H1 (cell line): ENCODE results near the gene C2CD4D. TPM values are rescaled to one million over a fixed set of nuclear protein-coding genes. Genes with fewer than 3 reads are reported as not detected.

Experiments used
- CTCF ChIA-PET: fragments of 300-600 bp; sonication (Branson Sonifier 250); formaldehyde crosslinking; loops from one replicate; lab custom pipeline; 2021; ENCODE audit not compliant: partially characterized antibody; lab: Charles Lee
- POLR2A ChIA-PET: fragments of 300-600 bp; sonication (Branson Sonifier 250); formaldehyde crosslinking; loops from one replicate; lab custom pipeline; 2021; ENCODE audit warnings: inconsistent platforms; ENCODE audit not compliant: partially characterized antibody; lab: Charles Lee
- DNase-seq, 2 experiments: peaks; one replicate each; pipeline versions ENCODE4 v3.0.0 to v3.0.0-alpha.2; 2010 to 2022; ENCODE audit warnings: low spot score in 2 of 2, low read depth in 1 of 2, mixed read lengths in 1 of 2
- FAIRE-seq: peaks from 2 replicates; lab custom pipeline; 2011; peaks lifted over from hg19 to GRCh38; lab: Jason Lieb, UNC
- H2AFZ ChIP-seq: 2 replicates; pipeline ENCODE4 v1.8.1; 2012; ENCODE audit warnings: low read length, inconsistent platforms
- H2AK5ac ChIP-seq: 2 replicates; pipeline ENCODE4 v1.6.1; 2013; ENCODE audit warnings: low read depth, low read length
- H2BK120ac ChIP-seq: replicated peaks from 2 replicates; pipeline ENCODE3; 2013; ENCODE audit warnings: low read depth, low read length, inconsistent platforms
- H2BK12ac ChIP-seq: 2 replicates; pipeline ENCODE4 v1.6.1; 2013; ENCODE audit warnings: low read depth, low read length
- H2BK15ac ChIP-seq: 2 replicates; pipeline ENCODE4 v1.6.1; 2013; ENCODE audit warnings: low read length
- H2BK20ac ChIP-seq: 2 replicates; pipeline ENCODE4 v1.6.1; 2013; ENCODE audit warnings: low read length
- H2BK5ac ChIP-seq: 2 replicates; pipeline ENCODE4 v1.6.1; 2013; ENCODE audit warnings: low read depth, low read length
- H3K14ac ChIP-seq: 2 replicates; pipeline ENCODE4 v1.6.1; 2013; ENCODE audit warnings: inconsistent platforms; ENCODE audit not compliant: insufficient read length
- H3K18ac ChIP-seq: 2 replicates; pipeline ENCODE4 v1.6.1; 2013; ENCODE audit warnings: low read length; ENCODE audit errors: extremely low read depth
- H3K23ac ChIP-seq: 2 replicates; pipeline ENCODE4 v1.6.1; 2013; ENCODE audit warnings: inconsistent platforms; ENCODE audit not compliant: insufficient read length
- H3K23me2 ChIP-seq: 2 replicates; pipeline ENCODE4 v1.6.1; 2013; ENCODE audit warnings: low read depth, low read length
- H3K27ac ChIP-seq: 2 replicates; pipeline ENCODE4 v1.6.1; 2011; ENCODE audit warnings: low read depth, low read length, inconsistent platforms
- H3K27me3 ChIP-seq, 4 experiments: replicated peaks in 1 of 4; 1 replicate in 1 of 4; 2 replicates in 3 of 4; pipeline versions ENCODE4 v1.6.1 to v1.8.1; 2011 to 2013; ENCODE audit warnings: low read length in 3 of 4, mild to moderate bottlenecking in 3 of 4, inconsistent platforms in 2 of 4, mixed read lengths in 2 of 4, moderate library complexity in 1 of 4; ENCODE audit not compliant: control insufficient read depth in 3 of 4, insufficient read depth in 3 of 4; ENCODE audit errors: extremely low read depth in 1 of 4
- H3K36me3 ChIP-seq, 4 experiments: 2 replicates each; pipeline versions ENCODE4 v1.6.1 to v1.8.1; 2011 to 2013; ENCODE audit warnings: mild to moderate bottlenecking in 4 of 4, low read length in 3 of 4, moderate library complexity in 2 of 4, control low read depth in 1 of 4, inconsistent platforms in 1 of 4; ENCODE audit not compliant: insufficient read depth in 4 of 4, control insufficient read depth in 2 of 4
- H3K4ac ChIP-seq: replicated peaks from 2 replicates; pipeline ENCODE3; 2013; ENCODE audit warnings: low read length, low read depth, mixed read lengths, inconsistent platforms; ENCODE audit not compliant: insufficient read length
- H3K4me1 ChIP-seq, 4 experiments: replicated peaks in 1 of 4; 1 replicate in 1 of 4; 2 replicates in 3 of 4; pipeline versions ENCODE4 v1.6.1 to v1.8.1; 2011 to 2013; ENCODE audit warnings: low read length in 3 of 4, inconsistent platforms in 2 of 4, mixed read lengths in 1 of 4; ENCODE audit not compliant: insufficient read depth in 4 of 4, control insufficient read depth in 3 of 4
- H3K4me2 ChIP-seq, 2 experiments: 2 replicates each; pipeline versions ENCODE4 v1.6.1 to v1.8.1; 2011 to 2013; ENCODE audit warnings: low read depth in 2 of 2, low read length in 2 of 2, control low read depth in 1 of 2, inconsistent platforms in 1 of 2, mild to moderate bottlenecking in 1 of 2; ENCODE audit not compliant: insufficient read depth in 1 of 2
- H3K4me3 ChIP-seq, 4 experiments: fragments of 200-600, 300-600 bp in 1 of 4; sonication (generic), shearing (Covaris generic), sonication (Bioruptor Twin) in 1 of 4; 2 replicates each; pipeline versions ENCODE4 v1.5.1 to v1.8.1; 2011 to 2016; ENCODE audit warnings: low read length in 4 of 4, low read depth in 3 of 4, control low read depth in 2 of 4, inconsistent platforms in 2 of 4, mild to moderate bottlenecking in 2 of 4, mixed read lengths in 1 of 4, moderate library complexity in 1 of 4; ENCODE audit not compliant: insufficient read depth in 2 of 4; ENCODE audit errors: extremely low read depth in 1 of 4
- H3K56ac ChIP-seq: replicated peaks from 2 replicates; pipeline ENCODE3; 2013; ENCODE audit warnings: low read depth, mild to moderate bottlenecking, mixed read lengths, low read length, inconsistent platforms; ENCODE audit not compliant: insufficient read length
- H3K79me1 ChIP-seq: 2 replicates; pipeline ENCODE4 v1.6.1; 2013; ENCODE audit warnings: low read depth, low read length, control low read depth
- H3K79me2 ChIP-seq, 2 experiments: 2 replicates each; pipeline versions ENCODE4 v1.6.1 to v1.8.1; 2012 to 2013; ENCODE audit warnings: low read length in 2 of 2, mild to moderate bottlenecking in 2 of 2, inconsistent platforms in 1 of 2; ENCODE audit not compliant: insufficient read depth in 2 of 2, control insufficient read depth in 1 of 2
- H3K9ac ChIP-seq, 4 experiments: replicated peaks in 1 of 4; 1 replicate in 1 of 4; 2 replicates in 3 of 4; pipeline versions ENCODE4 v1.6.1 to v1.8.1; 2011 to 2013; ENCODE audit warnings: low read depth in 3 of 4, low read length in 3 of 4, control low read depth in 2 of 4, mild to moderate bottlenecking in 2 of 4, moderate library complexity in 2 of 4, inconsistent platforms in 1 of 4; ENCODE audit errors: extremely low read depth in 1 of 4
- H3K9me3 ChIP-seq, 2 experiments: 2 replicates each; pipeline versions ENCODE4 v1.6.1 to v1.8.1; 2012 to 2013; ENCODE audit warnings: mild to moderate bottlenecking in 2 of 2, moderate library complexity in 2 of 2, control low read depth in 1 of 2, inconsistent platforms in 1 of 2, low read depth in 1 of 2, low read length in 1 of 2, mixed read lengths in 1 of 2; ENCODE audit not compliant: insufficient read depth in 2 of 2
- H4K20me1 ChIP-seq, 2 experiments: replicated peaks in 1 of 2; 2 replicates each; pipeline versions ENCODE3 to v1.8.1; 2011 to 2013; ENCODE audit warnings: inconsistent platforms in 2 of 2, low read length in 2 of 2, mild to moderate bottlenecking in 1 of 2; ENCODE audit not compliant: insufficient read depth in 2 of 2, control insufficient read depth in 1 of 2
- H4K5ac ChIP-seq: 2 replicates; pipeline ENCODE4 v1.6.1; 2013; ENCODE audit warnings: low read length, low read depth, mixed read lengths, inconsistent platforms; ENCODE audit not compliant: insufficient read length
- H4K8ac ChIP-seq: 2 replicates; pipeline ENCODE4 v1.8.0; 2013; ENCODE audit warnings: mild to moderate bottlenecking, moderate library complexity, low read length, inconsistent platforms; ENCODE audit not compliant: insufficient read depth; ENCODE audit errors: extremely low read depth
- H4K91ac ChIP-seq: replicated peaks from 2 replicates; pipeline ENCODE3; 2013; ENCODE audit warnings: low read length, mixed read lengths, inconsistent platforms; ENCODE audit not compliant: insufficient read length
- ATF2 ChIP-seq: IDR thresholded peaks from 2 replicates; pipeline ENCODE4 v1.6.1; 2012; ENCODE audit warnings: low read length, inconsistent platforms
- BCL11A ChIP-seq, 2 experiments: IDR thresholded peaks; one replicate each; pipeline ENCODE4 v1.6.1; 2011; ENCODE audit warnings: low read depth in 2 of 2, low read length in 2 of 2, mild to moderate bottlenecking in 2 of 2
- CEBPB ChIP-seq: IDR thresholded peaks from 2 replicates; pipeline ENCODE4 v1.6.1; 2012; ENCODE audit warnings: low read depth, low read length
- CHD2 ChIP-seq: IDR thresholded peaks from 2 replicates; pipeline ENCODE4 v1.6.1; 2012; ENCODE audit warnings: low read length, improper control_type of control experiment
- KDM1A ChIP-seq: fragments of 200-600, 300-600 bp; sonication (generic); IDR thresholded peaks from 2 replicates; pipeline ENCODE4 v1.7.1; 2016; ENCODE audit warnings: mild to moderate bottlenecking, low read length, borderline replicate concordance
- PHF8 ChIP-seq: fragments of 200-600 bp; sonication (generic); conservative IDR thresholded peaks from 2 replicates; pipeline ENCODE4 v1.7.1; 2012; ENCODE audit warnings: low read depth, mild to moderate bottlenecking, inconsistent platforms, low read length, moderate library complexity
- SIX5 ChIP-seq: IDR thresholded peaks from 2 replicates; pipeline ENCODE4 v1.6.1; 2011; ENCODE audit warnings: mild to moderate bottlenecking, low read depth, low read length
- SP4 ChIP-seq: IDR thresholded peaks from 2 replicates; pipeline ENCODE4 v1.6.1; 2012; ENCODE audit warnings: low read length, inconsistent platforms
- TBP ChIP-seq: IDR thresholded peaks from 2 replicates; pipeline ENCODE4 v1.6.1; 2011; ENCODE audit warnings: low read depth, low read length, improper control_type of control experiment
- WGBS, 2 experiments: shearing (Covaris generic) in 1 of 2; methylation state at CpG; one replicate each; pipeline versions ENCODE4 v1.1.6 to v1.1.7; 2013 to 2015; ENCODE audit warnings: low lambda C conversion rate in 2 of 2, mixed read lengths in 2 of 2, inconsistent platforms in 1 of 2, low coverage in 1 of 2, missing lambda C conversion rate in 1 of 2; ENCODE audit not compliant: insufficient replicate concordance in 2 of 2, insufficient coverage in 1 of 2, insufficient read length in 1 of 2; ENCODE audit errors: extremely low coverage in 1 of 2, missing lambda C conversion rate in 1 of 2; 5-methylcytosine and 5-hydroxymethylcytosine counted together
- polyA plus RNA-seq, 7 experiments: library from polyadenylated mRNA; depleted of rRNA in 3 of 7; stranded (reverse) in 5 of 7; unstranded in 2 of 7; fragments of >200 nt in 5 of 7; fragments of 200-250 nt in 2 of 7; gene quantifications; 1 replicate in 5 of 7; 2 replicates in 1 of 7; 4 replicates in 1 of 7; pipeline versions ENCODE4 v1.2.1 to v1.2.3, GENCODE V29; 2011 to 2013; ENCODE audit warnings: missing spikeins in 2 of 7, mixed read lengths in 2 of 7
- total RNA-seq: library from RNA; stranded (reverse); fragmentation: NEBNext Ultra II Directional; extraction: Animal tissue kit (Norgen Biotek cat#: 25700); gene quantifications from 2 replicates; pipeline ENCODE4 v1.2.1, GENCODE V29; 2021

The C2CD4D gene
- total and polyA plus RNA-seq, 2 of the 8 experiments (the other 6 are each of a cell fraction or from before 2014, with no cell fraction given) = 0.41 to 0.71 TPM

- Histone ChIP-seq H3K18ac (peak overlapping the region; percentile 64), H3K9me3 (no peaks in the 10 kb centered on the region), H3K56ac (no peak overlapping the region), H3K79me1 (no peaks in the 10 kb centered on the region), H3K23ac (no peak overlapping the region), H3K79me2 (no peaks in the 10 kb centered on the region), H3K27ac (no peak overlapping the region), H3K4me2 (peak overlapping the region in 1 of 2 experiments; percentile 1; a peak in 1 of 4 replicates), H2BK5ac (peak overlapping the region; percentile 80; the same call in 1 of the 2 replicates), H2BK120ac (no peak overlapping the region), H2BK20ac (no peak overlapping the region), H2BK12ac (peak overlapping the region; percentile 68; the same call in 1 of the 2 replicates), H3K9ac (no peak overlapping the region), H4K5ac (no peak overlapping the region), H2BK15ac (peak overlapping the region; percentile 14; the same call in 1 of the 2 replicates), H4K8ac (no peak overlapping the region), H3K14ac (no peak overlapping the region), H3K4ac (peak overlapping the region; percentile 70), H4K20me1 (no peaks in the 10 kb centered on the region), H3K27me3 (no peaks in the 10 kb centered on the region; a peak in 1 of 7 replicates), H3K4me1 (peaks cover 14 to 40% (median 29%) of the 10 kb centered on the region in 4 experiments), H3K36me3 (no peaks in the 10 kb centered on the region), H2AFZ (no peak overlapping the region), H3K23me2 (peaks cover 5% of the 10 kb centered on the region; the same call in 1 of the 2 replicates), H2AK5ac (peak overlapping the region; percentile 53; the same call in 1 of the 2 replicates), H4K91ac (no peak overlapping the region), H3K4me3 (no peak overlapping the region)
- ChIA-PET CTCF (interaction anchor here (0.6 to 1.4 kb wide), 8 partner anchors 12 to 137 kb away, joined by 3 to 7 read pairs (median 4); no protein-coding TSS in a partner anchor), POLR2A (interaction anchor here (0.7 to 1.3 kb wide), 3 partner anchors 10 to 23 kb away, joined by 3 to 9 read pairs (median 4); partner anchors contain the start of gene C2CD4D)
- WGBS, 2 experiments = 82% methylated on average over 6 of the region's 6 CpGs; no CpG with 5 or more reads in 1 of the 2 experiments
- no peak for FAIRE-seq
- DNase-seq = no peak
- TF ChIP-seq SIX5 = no peak
- no peak for TF ChIP-seq CHD2
- no peak for TF ChIP-seq CEBPB
- no peak for TF ChIP-seq KDM1A
- no peak for TF ChIP-seq PHF8
- TF ChIP-seq TBP = no peak
- TF ChIP-seq ATF2 = no peak
- TF ChIP-seq BCL11A (IDR thresholded peaks at IDR 0.05; ENCODE audit: low read depth in 2 of 2, low read length in 2 of 2) = no peak
- TF ChIP-seq SP4 = no peak
Measured at GRCh38 chr1:151830055-151830454, 9.6 kb downstream of the C2CD4D start.
